ENCODE measurements around the gene MARCHF2. TPM values are rescaled to one million over a fixed set of nuclear protein-coding genes. Genes with fewer than 3 reads are reported as not detected.
A peak's percentile ranks its signal among the peaks of the same experiment; 100 is the strongest.

MARCHF2 gene
- total and polyA plus RNA-seq, 9 of the 15 experiments (the other 6 are each of a cell fraction or from before 2014, with no cell fraction given) = 0.39 to 6.4 (median 2.2) TPM

DNA sequence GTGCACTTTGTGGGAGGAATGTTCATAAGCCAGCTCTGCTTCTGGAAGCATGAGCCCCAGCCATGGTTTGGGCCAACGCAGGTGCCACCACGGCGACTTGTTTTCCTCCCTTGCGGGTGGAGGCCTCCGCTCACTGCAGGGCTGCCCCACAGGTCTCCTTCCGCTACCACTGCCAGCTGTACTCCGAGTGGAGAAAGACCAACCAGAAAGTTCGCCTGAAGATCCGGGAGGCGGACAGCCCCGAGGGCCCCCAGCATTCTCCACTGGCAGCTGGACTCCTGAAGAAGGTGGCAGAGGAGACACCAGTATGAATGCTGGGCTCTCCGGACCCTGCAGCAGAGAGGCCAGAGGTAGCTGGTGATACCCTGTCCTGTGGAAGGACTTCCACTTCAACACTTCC, 25.1 kb downstream of the MARCHF2 start:
- H3K36me3 ChIP-seq (ENCODE audit: control insufficient read depth, insufficient read depth, low read length) = no peaks in the 10 kb centered on the region
- H4K20me1 ChIP-seq (replicated peaks; ENCODE audit: control insufficient read depth, insufficient read depth, low read length) = no peaks in the 10 kb centered on the region
- in situ Hi-C loops (cut with MboI) = no loop called here
- H3K27me3 ChIP-seq (ENCODE audit: control insufficient read depth in 2 of 2, insufficient read depth in 2 of 2, low read length in 2 of 2) = no peaks in the 10 kb centered on the region
- 88% methylated on average over 12 of the region's 12 CpGs for WGBS (ENCODE audit: insufficient coverage, low coverage, missing lambda C conversion rate)
- H3K4me3 ChIP-seq = no peak overlapping the region
- TF ChIP-seq ZFX (CRISPR knock-in tag; IDR thresholded peaks at IDR 0.05) (peak; percentile 11; the same call in 1 of the 2 replicates), NCOA4 (IDR thresholded peaks at IDR 0.05; ENCODE audit: partially characterized antibody) (no peak)
- no peak overlapping the region for H3K4me2 ChIP-seq (ENCODE audit: insufficient read depth, low read length)
- H3K9me3 ChIP-seq (replicated peaks; ENCODE audit: control insufficient read depth, insufficient read depth, low read depth, low read length) = no peaks in the 10 kb centered on the region
- ATAC-seq = no peak
- no TSS peak for BruUV-seq (replicated peaks)
- peaks cover 6 to 10% of the 10 kb centered on the region in 2 experiments for H3K4me1 ChIP-seq (replicated peaks in 1 of 2; ENCODE audit: control insufficient read depth in 2 of 2, insufficient read depth in 2 of 2, low read length in 2 of 2)
- ChIA-PET POLR2A (interaction anchor here (0.9 to 1.8 kb wide), 5 partner anchors 12 to 76 kb away, joined by 3 to 5 read pairs (median 4); partner anchors contain the start of gene RAB11B), CTCF (ENCODE audit: low intra/inter-chr PET ratio) (no interaction called here)
- intact Hi-C loops (cut with micrococcal nuclease) = no loop called here
- H3K27ac ChIP-seq (ENCODE audit: extremely low read depth, low read depth, low read length) = no peak overlapping the region
- FAIRE-seq = no peak
- H3K9ac ChIP-seq (ENCODE audit: insufficient read depth in 1 of 2, low read depth in 2 of 2, low read length in 2 of 2) = peak overlapping the region in 1 of 2 experiments; percentile 10; a peak in 2 of 4 replicates
- no peak for DNase-seq (ENCODE audit: extremely low read depth in 1 of 4, low spot score in 3 of 4)
- H3K9me1 ChIP-seq (ENCODE audit: control insufficient read depth, insufficient read depth, low read length) = no peaks in the 10 kb centered on the region
- no peak overlapping the region for H2AFZ ChIP-seq (ENCODE audit: low read depth, low read length)
- no peaks in the 10 kb centered on the region for H3K79me2 ChIP-seq (ENCODE audit: control insufficient read depth, insufficient read depth, low read length)

DNA sequence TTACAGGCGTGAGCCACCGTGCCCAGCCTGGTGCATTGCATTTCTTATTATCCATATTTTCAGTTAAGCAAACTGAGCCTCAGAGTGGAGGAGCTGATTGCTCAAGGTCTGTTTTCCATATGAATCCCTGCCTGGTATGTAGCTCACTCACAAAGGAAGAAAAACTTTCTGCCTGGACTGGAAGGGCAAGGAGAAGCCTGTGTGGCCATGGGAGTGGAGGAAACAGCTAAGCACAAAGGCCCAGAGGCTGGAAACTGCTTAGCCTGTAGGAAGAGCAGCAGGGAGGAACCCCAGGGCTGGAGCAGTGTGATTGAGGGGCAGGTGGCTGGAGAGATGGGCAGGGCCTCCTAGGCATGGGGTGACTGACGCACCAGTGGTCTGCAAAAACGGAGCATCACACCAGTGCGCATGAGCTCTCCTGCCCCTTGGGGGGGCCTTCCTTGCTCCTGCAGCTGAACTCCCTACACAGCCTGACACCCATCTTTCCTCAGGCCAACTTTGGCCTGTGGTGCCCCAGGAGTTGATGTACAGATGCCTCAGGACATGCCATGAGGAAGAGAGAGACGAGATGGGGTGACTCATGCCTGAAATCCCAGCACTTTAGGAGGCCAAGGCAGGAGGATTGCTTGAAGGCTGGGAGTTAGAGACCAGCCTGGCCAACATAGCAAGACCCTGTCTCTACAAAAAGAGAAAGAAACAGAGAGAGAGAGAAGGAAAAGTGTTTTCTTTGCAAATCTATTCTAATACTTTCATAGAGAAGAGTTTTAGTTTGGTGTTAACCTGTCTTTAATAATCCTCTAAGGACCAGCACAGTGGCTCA, 28.8 kb downstream of the MARCHF2 start:
- no peak overlapping the region for H3K27ac ChIP-seq (ENCODE audit: extremely low read depth, low read depth, low read length)
- peaks cover 17 to 29% of the 10 kb centered on the region in 2 experiments for H3K4me1 ChIP-seq (replicated peaks in 1 of 2; ENCODE audit: control insufficient read depth in 2 of 2, insufficient read depth in 2 of 2, low read length in 2 of 2)
- no peak overlapping the region for H2AFZ ChIP-seq (ENCODE audit: low read depth, low read length)
- no peak overlapping the region for H3K4me2 ChIP-seq (ENCODE audit: insufficient read depth, low read length)
- FAIRE-seq = no peak
- DNase-seq (ENCODE audit: extremely low read depth in 1 of 4, low spot score in 3 of 4) = no peak
- H3K79me2 ChIP-seq (ENCODE audit: control insufficient read depth, insufficient read depth, low read length) = peaks cover 22% of the 10 kb centered on the region
- WGBS (ENCODE audit: insufficient coverage, low coverage, missing lambda C conversion rate) = 74% methylated on average over 6 of the region's 6 CpGs
- CTCF ChIA-PET (ENCODE audit: low intra/inter-chr PET ratio) = no interaction called here
- H4K20me1 ChIP-seq (replicated peaks; ENCODE audit: control insufficient read depth, insufficient read depth, low read length) = peaks cover 14% of the 10 kb centered on the region
- no peaks in the 10 kb centered on the region for H3K9me1 ChIP-seq (ENCODE audit: control insufficient read depth, insufficient read depth, low read length)
- no peaks in the 10 kb centered on the region for H3K9me3 ChIP-seq (replicated peaks; ENCODE audit: control insufficient read depth, insufficient read depth, low read depth, low read length)
- H3K36me3 ChIP-seq (ENCODE audit: control insufficient read depth, insufficient read depth, low read length) = peaks cover 13% of the 10 kb centered on the region
- POLR2A ChIA-PET = interaction anchor here (0.8 to 1.2 kb wide), 3 partner anchors 9 to 52 kb away, joined by 3 read pairs; partner anchors contain the start of gene RAB11B
- no peak for ATAC-seq
- H3K9ac ChIP-seq (ENCODE audit: insufficient read depth in 1 of 2, low read depth in 2 of 2, low read length in 2 of 2) = peak overlapping the region in 1 of 2 experiments; percentile 10; a peak in 1 of 4 replicates
- TF ChIP-seq ZNF121 (CRISPR knock-in tag; conservative IDR thresholded peaks at IDR 0.05) (peak; percentile 93), ZNF583 (CRISPR knock-in tag; IDR thresholded peaks at IDR 0.05) (no peak)
- BruUV-seq (replicated peaks) = no TSS peak
- in situ Hi-C loops (cut with MboI) (no loop called here), intact Hi-C loops (cut with micrococcal nuclease) (no loop called here)
- H3K4me3 ChIP-seq = no peak overlapping the region
- no peaks in the 10 kb centered on the region for H3K27me3 ChIP-seq (ENCODE audit: control insufficient read depth in 2 of 2, insufficient read depth in 2 of 2, low read length in 2 of 2)
